ENCODE measurements around the gene CD300E. TPM values are rescaled to one million over a fixed set of nuclear protein-coding genes. Genes with fewer than 3 reads are reported as not detected.

The CD300E gene
- total RNA-seq, 1 experiment from 2014 or later: not detected

- Histone ChIP-seq H3K27me3 (ENCODE audit: low read length) (peaks cover 27% of the 10 kb centered on the region), H4K20me1 (ENCODE audit: low read length) (no peaks in the 10 kb centered on the region), H3K9ac (ENCODE audit: low read length) (no peak within 1 kb of the TSS), H3K4me1 (ENCODE audit: insufficient read depth, low read length) (peaks cover 14% of the 10 kb centered on the region), H3K79me2 (ENCODE audit: low read length) (no peaks in the 10 kb centered on the region), H3K36me3 (ENCODE audit: low read depth, low read length) (no peaks in the 10 kb centered on the region), H3F3A (ENCODE audit: low read length, unreplicated experiment) (no peaks in the 10 kb centered on the region), H3K27ac (ENCODE audit: low read length) (no peak within 1 kb of the TSS), H3K9me3 (ENCODE audit: low read length) (no peaks in the 10 kb centered on the region), H3K4me3 (ENCODE audit: low read length) (no peak within 1 kb of the TSS), H3K9me2 (replicated peaks; ENCODE audit: low read length) (no peaks in the 10 kb centered on the region), H3K4me2 (ENCODE audit: low read length) (no peak within 1 kb of the TSS), H2AFZ (ENCODE audit: low read length) (no peak within 1 kb of the TSS)
- DNase-seq (no peak), ATAC-seq (no peak)
- POLR2A ChIA-PET (ENCODE audit: unreplicated experiment): no interaction called here
- BruUV-seq (replicated peaks): no TSS peak
- intact Hi-C loops (cut with micrococcal nuclease): no loop called here
- TF ChIP-seq EZH2 (IDR thresholded peaks at IDR 0.05; ENCODE audit: low read length, unreplicated experiment) (no peak), EZH2phosphoT487 (IDR thresholded peaks at IDR 0.05; ENCODE audit: borderline replicate concordance, low read length) (no peak), CTCF (conservative IDR thresholded peaks at IDR 0.05; ENCODE audit: low read depth, low read length) (no peak)
- CTCF ChIA-PET: no interaction called here
Observed at GRCh38 chr17:74567397-74567796, 56.1 kb downstream of the CD300E start, which contains the start of gene CD300H. TSS of gene CD300H (minus strand) at chr17:74567509.

- DNase-seq: peak; percentile 64
- no peak overlapping the region for H2AFZ ChIP-seq (ENCODE audit: low read length)
Observed at GRCh38 chr17:74566132-74566753, 57.3 kb downstream of the CD300E start.

More at GRCh38 chr17:74566132-74566753, 57.3 kb downstream of the CD300E start:
- H3F3A ChIP-seq (ENCODE audit: low read length, unreplicated experiment): no peaks in the 10 kb centered on the region
- peaks cover 34% of the 10 kb centered on the region for H3K27me3 ChIP-seq (ENCODE audit: low read length)
- H4K20me1 ChIP-seq (ENCODE audit: low read length): no peaks in the 10 kb centered on the region
- BruUV-seq (replicated peaks): no TSS peak
- ChIA-PET POLR2A (ENCODE audit: unreplicated experiment) (no interaction called here), CTCF (interaction anchor here (0.5 to 0.7 kb wide), 3 partner anchors 41 to 91 kb away, joined by 3 to 4 read pairs (median 4); no protein-coding TSS in a partner anchor)
- H3K27ac ChIP-seq (ENCODE audit: low read length): no peak overlapping the region
- H3K9ac ChIP-seq (ENCODE audit: low read length): no peak overlapping the region
- peaks cover 14% of the 10 kb centered on the region for H3K4me1 ChIP-seq (ENCODE audit: insufficient read depth, low read length)
- H3K9me3 ChIP-seq (ENCODE audit: low read length): no peaks in the 10 kb centered on the region
- ATAC-seq: peak; percentile 15; the same call in 1 of the 2 replicates
- H3K36me3 ChIP-seq (ENCODE audit: low read depth, low read length): no peaks in the 10 kb centered on the region
- TF ChIP-seq EZH2 (IDR thresholded peaks at IDR 0.05; ENCODE audit: low read length, unreplicated experiment) (no peak), EZH2phosphoT487 (IDR thresholded peaks at IDR 0.05; ENCODE audit: borderline replicate concordance, low read length) (no peak), CTCF (conservative IDR thresholded peaks at IDR 0.05; ENCODE audit: low read depth, low read length) (peak; percentile 90)
- intact Hi-C loops (cut with micrococcal nuclease): no loop called here
- H3K4me2 ChIP-seq (ENCODE audit: low read length): no peak overlapping the region
- H3K9me2 ChIP-seq (replicated peaks; ENCODE audit: low read length): no peaks in the 10 kb centered on the region
- H3K79me2 ChIP-seq (ENCODE audit: low read length): no peaks in the 10 kb centered on the region
- H3K4me3 ChIP-seq (ENCODE audit: low read length): no peak overlapping the region

All from PC-3 (cell line).